Liver (tissue), 9 donors: Measurements from ENCODE around the gene PLA2G4E. TPM values are rescaled to one million over a fixed set of nuclear protein-coding genes. Genes with fewer than 3 reads are reported as not detected.

Experiments
- DNase-seq: peaks from one replicate; pipeline ENCODE4 v3.0.0-alpha.2; 2017; ENCODE audit warnings: low spot score
- H3K27ac ChIP-seq, 2 donors: one replicate each; pipeline ENCODE4 v1.7.0; 2013; ENCODE audit warnings: inconsistent platforms in 2 of 2, low read length in 2 of 2, control low read depth in 1 of 2, low read depth in 1 of 2, mild to moderate bottlenecking in 1 of 2
- H3K27me3 ChIP-seq, 4 donors: one replicate each; pipeline versions ENCODE4 v1.6.1 to v1.7.0; 2013; ENCODE audit warnings: low read length in 3 of 4, inconsistent platforms in 1 of 4, mild to moderate bottlenecking in 1 of 4, moderate library complexity in 1 of 4; ENCODE audit not compliant: control insufficient read depth in 4 of 4, insufficient read depth in 4 of 4
- H3K36me3 ChIP-seq, 4 donors: one replicate each; pipeline versions ENCODE4 v1.6.1 to v1.7.0; 2013; ENCODE audit warnings: low read length in 3 of 4, mild to moderate bottlenecking in 3 of 4, low read depth in 1 of 4, moderate library complexity in 1 of 4; ENCODE audit not compliant: control insufficient read depth in 4 of 4, insufficient read depth in 3 of 4
- H3K4me1 ChIP-seq, 4 donors: one replicate each; pipeline versions ENCODE4 v1.6.1 to v1.7.0; 2013; ENCODE audit warnings: low read length in 3 of 4, mild to moderate bottlenecking in 3 of 4, moderate library complexity in 1 of 4; ENCODE audit not compliant: control insufficient read depth in 4 of 4, insufficient read depth in 4 of 4
- H3K4me3 ChIP-seq, 3 donors: one replicate each; pipeline versions ENCODE4 v1.6.1 to v1.7.0; 2013; ENCODE audit warnings: low read length in 3 of 3, control low read depth in 1 of 3, low read depth in 1 of 3, mild to moderate bottlenecking in 1 of 3
- H3K9ac ChIP-seq, 2 donors: one replicate each; pipeline ENCODE4 v1.7.0; 2013; ENCODE audit warnings: low read length in 2 of 2, mild to moderate bottlenecking in 2 of 2, moderate library complexity in 2 of 2, control low read depth in 1 of 2, low read depth in 1 of 2
- H3K9me3 ChIP-seq, 4 donors: one replicate each; pipeline versions ENCODE4 v1.6.1 to v1.7.0; 2013; ENCODE audit warnings: low read length in 3 of 4; ENCODE audit not compliant: control insufficient read depth in 4 of 4
- EGR1 ChIP-seq, 2 donors: IDR thresholded peaks; 2 replicates each; pipeline ENCODE4 v1.6.1; 2016 to 2018; ENCODE audit warnings: antibody characterized with exemption in 2 of 2, low read depth in 2 of 2
- FOXA1 ChIP-seq: IDR thresholded peaks from 2 replicates; pipeline ENCODE4 v1.6.1; 2016; ENCODE audit warnings: antibody characterized with exemption
- FOXA2 ChIP-seq: IDR thresholded peaks from 2 replicates; pipeline ENCODE4 v1.6.1; 2016; ENCODE audit warnings: antibody characterized with exemption
- GABPA ChIP-seq, 2 donors: IDR thresholded peaks in 1 of 2; conservative IDR thresholded peaks in 1 of 2; 2 replicates each; pipeline ENCODE4 v1.6.1; 2016; ENCODE audit warnings: antibody characterized with exemption in 2 of 2, mild to moderate bottlenecking in 1 of 2, moderate library complexity in 1 of 2
- JUND ChIP-seq, 2 donors: IDR thresholded peaks; 2 replicates each; pipeline ENCODE4 v1.6.1; 2016; ENCODE audit warnings: antibody characterized with exemption in 2 of 2
- NR2F2 ChIP-seq: IDR thresholded peaks from 2 replicates; pipeline ENCODE4 v1.6.1; 2016; ENCODE audit warnings: antibody characterized with exemption
- SP1 ChIP-seq: IDR thresholded peaks from 2 replicates; pipeline ENCODE4 v1.6.1; 2018; ENCODE audit warnings: antibody characterized with exemption, mild to moderate bottlenecking
- TAF1 ChIP-seq: conservative IDR thresholded peaks from 2 replicates; pipeline ENCODE4 v1.6.1; 2016; ENCODE audit warnings: antibody characterized with exemption, mild to moderate bottlenecking
- YY1 ChIP-seq: IDR thresholded peaks from 2 replicates; pipeline ENCODE4 v1.6.1; 2016; ENCODE audit warnings: antibody characterized with exemption, mild to moderate bottlenecking
- WGBS: extraction: QIAGEN DNeasy Blood & Tissue Kit; methylation state at CpG from one replicate; pipeline ENCODE4 v1.1.7; 2013; 5-methylcytosine and 5-hydroxymethylcytosine counted together
- polyA plus RNA-seq, 2 donors: library from polyadenylated mRNA; stranded (reverse) in 1 of 2; unstranded in 1 of 2; fragments of 200-250 nt in 1 of 2; fragments of >200 nt in 1 of 2; fragmentation: Nextera tagmentation in 1 of 2; extraction: Ambion mirVana in 1 of 2; gene quantifications; one replicate each; pipeline versions ENCODE4 v1.2.1 to v1.2.3, GENCODE V29; 2013 to 2015
- total RNA-seq, 2 donors: library from RNA; depleted of rRNA; stranded (reverse); fragments of >200 nt; gene quantifications; one replicate each; pipeline ENCODE4 v1.2.3, GENCODE V29; 2014
- TF ChIP-seq, protein P1 (sequence below): IDR thresholded peaks from 2 replicates; pipeline ENCODE4 v1.6.1; 2016; ENCODE audit warnings: antibody characterized with exemption
- TF ChIP-seq, protein P2 (sequence below): IDR thresholded peaks from 2 replicates; pipeline ENCODE4 v1.6.1; 2016; ENCODE audit warnings: antibody characterized with exemption
- TF ChIP-seq, protein P3 (sequence below): fragments of 150-350 bp; IDR thresholded peaks from 2 replicates; pipeline ENCODE4 v1.5.1; 2017; ENCODE audit warnings: improper control_type of control experiment, low read depth, low read length; ENCODE audit not compliant: missing input control
- TF ChIP-seq, protein P4 (sequence below): IDR thresholded peaks from 2 replicates; pipeline ENCODE4 v1.6.1; 2016; ENCODE audit warnings: antibody characterized with exemption, mild to moderate bottlenecking
- TF ChIP-seq, protein P5 (sequence below): IDR thresholded peaks from 2 replicates; pipeline ENCODE4 v1.6.1; 2016; ENCODE audit warnings: antibody characterized with exemption
- donor health status: healthy.
- donor health status: healthy.
- donor health status: healthy.
- donor health status: healthy.
- donor health status: healthy.

Gene PLA2G4E
- total and polyA plus RNA-seq, 4 donors = not detected

DNA sequence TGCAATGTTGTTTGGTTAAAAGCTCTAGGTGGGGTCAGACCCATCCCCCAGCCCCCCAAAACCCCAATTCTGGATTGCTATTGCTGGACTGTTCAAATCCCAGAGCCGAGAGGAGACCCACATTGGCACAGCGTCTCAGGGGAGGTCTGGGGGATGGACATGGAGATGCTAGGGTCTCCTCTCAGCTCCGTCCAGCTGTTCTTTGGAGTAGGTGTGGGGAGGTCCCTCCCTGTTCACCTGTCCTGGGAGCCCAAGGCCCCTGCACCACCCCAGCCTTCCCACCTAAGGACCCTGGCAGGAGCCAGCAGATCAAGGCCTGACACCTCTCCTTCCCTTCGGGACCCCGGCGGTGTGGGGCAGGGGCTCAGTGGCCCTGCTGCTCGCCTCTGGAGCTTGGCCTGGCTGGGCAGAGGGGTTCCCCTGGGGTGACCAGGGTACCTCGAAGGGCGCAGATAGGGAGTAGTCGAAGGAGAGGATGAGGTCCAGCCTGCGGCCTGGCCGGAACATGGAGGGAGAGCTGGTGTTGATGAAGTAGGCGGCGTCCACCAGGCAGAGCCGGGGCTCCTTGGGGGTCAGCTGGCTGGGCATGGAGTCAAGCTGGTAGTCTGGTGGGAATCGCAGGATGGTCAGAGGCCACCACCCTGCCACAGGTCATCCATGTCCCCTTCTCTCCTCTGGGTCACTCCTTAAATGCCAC, 49.6 kb upstream of the PLA2G4E start (continued):
- TF ChIP-seq FOXA1 = no peak
- TF ChIP-seq TAF1 = no peak
- no peak for TF ChIP-seq YY1
- no peak for TF ChIP-seq JUND (IDR thresholded peaks at IDR 0.05)
- no peak for TF ChIP-seq FOXA2
- TF ChIP-seq, protein P1, sequence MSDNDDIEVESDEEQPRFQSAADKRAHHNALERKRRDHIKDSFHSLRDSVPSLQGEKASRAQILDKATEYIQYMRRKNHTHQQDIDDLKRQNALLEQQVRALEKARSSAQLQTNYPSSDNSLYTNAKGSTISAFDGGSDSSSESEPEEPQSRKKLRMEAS = no peak
- no peak for TF ChIP-seq GABPA (IDR thresholded peaks at IDR 0.05 in 1 of 2, conservative IDR thresholded peaks at IDR 0.05 in 1 of 2)
- TF ChIP-seq, protein P2, sequence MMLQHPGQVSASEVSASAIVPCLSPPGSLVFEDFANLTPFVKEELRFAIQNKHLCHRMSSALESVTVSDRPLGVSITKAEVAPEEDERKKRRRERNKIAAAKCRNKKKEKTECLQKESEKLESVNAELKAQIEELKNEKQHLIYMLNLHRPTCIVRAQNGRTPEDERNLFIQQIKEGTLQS = no peak

DNA sequence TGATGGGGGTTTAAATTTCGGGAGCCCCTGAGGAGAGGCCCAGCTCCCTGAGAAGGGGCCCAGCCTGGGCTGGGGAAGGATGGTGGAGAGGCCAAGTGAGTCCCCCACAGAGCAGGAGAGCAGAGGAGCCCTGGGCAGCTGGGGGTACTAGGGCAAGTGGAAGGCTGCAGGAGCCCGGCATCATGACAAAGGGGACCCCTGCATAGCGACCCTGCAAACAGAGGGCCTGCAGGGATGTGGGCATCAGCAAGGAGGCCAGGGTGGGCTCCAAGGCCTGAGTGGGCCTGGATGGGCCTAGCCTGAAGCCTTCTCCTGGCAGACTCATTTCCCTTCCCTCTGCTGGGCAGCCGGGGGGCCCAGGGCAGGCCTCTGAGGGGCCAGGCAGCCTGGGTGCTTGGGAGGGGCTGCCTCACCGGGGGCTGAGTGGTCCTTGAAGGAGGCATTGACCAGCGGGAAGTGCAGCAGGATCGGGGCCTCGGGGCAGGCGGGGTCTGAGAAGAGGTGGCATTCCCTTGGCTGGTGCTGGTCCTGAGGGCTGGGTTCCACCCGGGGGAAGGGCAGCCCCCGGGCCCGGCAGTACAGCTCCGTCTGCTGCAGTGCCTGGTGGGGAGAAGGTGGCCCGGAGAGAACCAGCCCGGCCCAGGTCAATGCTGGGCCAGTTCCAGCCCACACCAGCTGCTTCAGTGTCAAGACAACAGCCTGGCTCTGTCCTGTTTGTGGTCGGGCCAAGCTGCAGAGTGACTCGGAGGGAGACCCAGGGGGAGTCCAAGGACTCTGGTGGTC, 48.8 kb upstream of the PLA2G4E start:
- Histone ChIP-seq H3K27ac (no peak overlapping the region), H3K4me1 (peaks cover 0 to 6% (median 3%) of the 10 kb centered on the region in 4 donors), H3K36me3 (no peaks in the 10 kb centered on the region), H3K27me3 (no peaks in the 10 kb centered on the region), H3K4me3 (no peak overlapping the region), H3K9me3 (no peaks in the 10 kb centered on the region), H3K9ac (no peak overlapping the region)
- TF ChIP-seq, protein P3, sequence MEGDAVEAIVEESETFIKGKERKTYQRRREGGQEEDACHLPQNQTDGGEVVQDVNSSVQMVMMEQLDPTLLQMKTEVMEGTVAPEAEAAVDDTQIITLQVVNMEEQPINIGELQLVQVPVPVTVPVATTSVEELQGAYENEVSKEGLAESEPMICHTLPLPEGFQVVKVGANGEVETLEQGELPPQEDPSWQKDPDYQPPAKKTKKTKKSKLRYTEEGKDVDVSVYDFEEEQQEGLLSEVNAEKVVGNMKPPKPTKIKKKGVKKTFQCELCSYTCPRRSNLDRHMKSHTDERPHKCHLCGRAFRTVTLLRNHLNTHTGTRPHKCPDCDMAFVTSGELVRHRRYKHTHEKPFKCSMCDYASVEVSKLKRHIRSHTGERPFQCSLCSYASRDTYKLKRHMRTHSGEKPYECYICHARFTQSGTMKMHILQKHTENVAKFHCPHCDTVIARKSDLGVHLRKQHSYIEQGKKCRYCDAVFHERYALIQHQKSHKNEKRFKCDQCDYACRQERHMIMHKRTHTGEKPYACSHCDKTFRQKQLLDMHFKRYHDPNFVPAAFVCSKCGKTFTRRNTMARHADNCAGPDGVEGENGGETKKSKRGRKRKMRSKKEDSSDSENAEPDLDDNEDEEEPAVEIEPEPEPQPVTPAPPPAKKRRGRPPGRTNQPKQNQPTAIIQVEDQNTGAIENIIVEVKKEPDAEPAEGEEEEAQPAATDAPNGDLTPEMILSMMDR = no peak
- TF ChIP-seq SP1 = no peak
- TF ChIP-seq, protein P4, sequence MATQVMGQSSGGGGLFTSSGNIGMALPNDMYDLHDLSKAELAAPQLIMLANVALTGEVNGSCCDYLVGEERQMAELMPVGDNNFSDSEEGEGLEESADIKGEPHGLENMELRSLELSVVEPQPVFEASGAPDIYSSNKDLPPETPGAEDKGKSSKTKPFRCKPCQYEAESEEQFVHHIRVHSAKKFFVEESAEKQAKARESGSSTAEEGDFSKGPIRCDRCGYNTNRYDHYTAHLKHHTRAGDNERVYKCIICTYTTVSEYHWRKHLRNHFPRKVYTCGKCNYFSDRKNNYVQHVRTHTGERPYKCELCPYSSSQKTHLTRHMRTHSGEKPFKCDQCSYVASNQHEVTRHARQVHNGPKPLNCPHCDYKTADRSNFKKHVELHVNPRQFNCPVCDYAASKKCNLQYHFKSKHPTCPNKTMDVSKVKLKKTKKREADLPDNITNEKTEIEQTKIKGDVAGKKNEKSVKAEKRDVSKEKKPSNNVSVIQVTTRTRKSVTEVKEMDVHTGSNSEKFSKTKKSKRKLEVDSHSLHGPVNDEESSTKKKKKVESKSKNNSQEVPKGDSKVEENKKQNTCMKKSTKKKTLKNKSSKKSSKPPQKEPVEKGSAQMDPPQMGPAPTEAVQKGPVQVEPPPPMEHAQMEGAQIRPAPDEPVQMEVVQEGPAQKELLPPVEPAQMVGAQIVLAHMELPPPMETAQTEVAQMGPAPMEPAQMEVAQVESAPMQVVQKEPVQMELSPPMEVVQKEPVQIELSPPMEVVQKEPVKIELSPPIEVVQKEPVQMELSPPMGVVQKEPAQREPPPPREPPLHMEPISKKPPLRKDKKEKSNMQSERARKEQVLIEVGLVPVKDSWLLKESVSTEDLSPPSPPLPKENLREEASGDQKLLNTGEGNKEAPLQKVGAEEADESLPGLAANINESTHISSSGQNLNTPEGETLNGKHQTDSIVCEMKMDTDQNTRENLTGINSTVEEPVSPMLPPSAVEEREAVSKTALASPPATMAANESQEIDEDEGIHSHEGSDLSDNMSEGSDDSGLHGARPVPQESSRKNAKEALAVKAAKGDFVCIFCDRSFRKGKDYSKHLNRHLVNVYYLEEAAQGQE = no peak
- TF ChIP-seq, protein P1 = no peak
- TF ChIP-seq, protein P2 = no peak
- no peak for TF ChIP-seq EGR1 (IDR thresholded peaks at IDR 0.05; ENCODE audit: low read depth in 2 of 2)
- TF ChIP-seq FOXA1 = no peak
- TF ChIP-seq, protein P5, sequence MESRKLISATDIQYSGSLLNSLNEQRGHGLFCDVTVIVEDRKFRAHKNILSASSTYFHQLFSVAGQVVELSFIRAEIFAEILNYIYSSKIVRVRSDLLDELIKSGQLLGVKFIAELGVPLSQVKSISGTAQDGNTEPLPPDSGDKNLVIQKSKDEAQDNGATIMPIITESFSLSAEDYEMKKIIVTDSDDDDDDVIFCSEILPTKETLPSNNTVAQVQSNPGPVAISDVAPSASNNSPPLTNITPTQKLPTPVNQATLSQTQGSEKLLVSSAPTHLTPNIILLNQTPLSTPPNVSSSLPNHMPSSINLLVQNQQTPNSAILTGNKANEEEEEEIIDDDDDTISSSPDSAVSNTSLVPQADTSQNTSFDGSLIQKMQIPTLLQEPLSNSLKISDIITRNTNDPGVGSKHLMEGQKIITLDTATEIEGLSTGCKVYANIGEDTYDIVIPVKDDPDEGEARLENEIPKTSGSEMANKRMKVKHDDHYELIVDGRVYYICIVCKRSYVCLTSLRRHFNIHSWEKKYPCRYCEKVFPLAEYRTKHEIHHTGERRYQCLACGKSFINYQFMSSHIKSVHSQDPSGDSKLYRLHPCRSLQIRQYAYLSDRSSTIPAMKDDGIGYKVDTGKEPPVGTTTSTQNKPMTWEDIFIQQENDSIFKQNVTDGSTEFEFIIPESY = no peak
- no peak for TF ChIP-seq NR2F2
- TF ChIP-seq FOXA2 = no peak
- no peak for DNase-seq
- WGBS = 87% methylated on average over 17 of the region's 17 CpGs
